ENCODE measurements around the gene ATP5F1A. TPM values are rescaled to one million over a fixed set of nuclear protein-coding genes. Genes with fewer than 3 reads are reported as not detected.
"Not testable (repeated sequence)": the region's sequence is repeated elsewhere in the genome, so short reads cannot be mapped to it uniquely, and the experiment has no call there.

Gene ATP5F1A
- total RNA-seq, result 100 to 1,000 TPM; 240 to 264 TPM

GRCh38 chr18:46097801-46098615 is at the start of gene ATP5F1A:
ATP5F1A (minus strand) TSS chr18:46098296; CDS start chr18:46098231, 65 bp downstream.
- Histone ChIP-seq H3K4me1 (ENCODE audit: control insufficient read depth in 1 of 2, low read depth in 2 of 2) (peaks cover 21 to 31% of the 10 kb centered on the region in 2 donors), H3K36me3 (peaks cover 9% of the 10 kb centered on the region), H3K4me3 (peak within 1 kb of the TSS; percentile 96), H3K27me3 (replicated peaks; ENCODE audit: insufficient read depth) (no peaks in the 10 kb centered on the region), H3K27ac (peak within 1 kb of the TSS; percentile 73 to 75), H3K9me3 (no peaks in the 10 kb centered on the region)
- DNase-seq (ENCODE audit: low spot score) (peak; percentile 67), ATAC-seq (ENCODE audit: insufficient number of reproducible peaks, low FRiP score, low read depth) (peak; percentile 91)
- TF ChIP-seq CTCF (IDR thresholded peaks at IDR 0.05), result no peak

GRCh38 chr18:46141199-46141598 is 43.1 kb upstream of the ATP5F1A start:
- Histone ChIP-seq H3K27me3 (replicated peaks; ENCODE audit: insufficient read depth) (no peaks in the 10 kb centered on the region), H3K27ac (no peak overlapping the region), H3K4me3 (no peak overlapping the region), H3K36me3 (no peaks in the 10 kb centered on the region), H3K9me3 (no peaks in the 10 kb centered on the region), H3K4me1 (ENCODE audit: control insufficient read depth in 1 of 2, low read depth in 2 of 2) (no peaks in the 10 kb centered on the region)
- DNase-seq (ENCODE audit: low spot score), result no peak
- no peak for TF ChIP-seq CTCF (IDR thresholded peaks at IDR 0.05)
- no peak for ATAC-seq (ENCODE audit: insufficient number of reproducible peaks, low FRiP score, low read depth)

- no peak overlapping the region for H3K4me3 ChIP-seq
- DNase-seq (ENCODE audit: low spot score) (no peak), ATAC-seq (ENCODE audit: insufficient number of reproducible peaks, low FRiP score, low read depth) (no peak)
- H3K27me3 ChIP-seq (replicated peaks; ENCODE audit: insufficient read depth), result no peaks in the 10 kb centered on the region
- H3K27ac ChIP-seq, result no peak overlapping the region
- H3K4me1 ChIP-seq (ENCODE audit: control insufficient read depth in 1 of 2, low read depth in 2 of 2), result no peaks in the 10 kb centered on the region
- H3K9me3 ChIP-seq, result no peaks in the 10 kb centered on the region
- no peaks in the 10 kb centered on the region for H3K36me3 ChIP-seq
- no peak for TF ChIP-seq CTCF (IDR thresholded peaks at IDR 0.05)
These were observed 42.1 kb upstream of the ATP5F1A start for GRCh38 chr18:46140173-46140572.

- no peak overlapping the region for H3K4me3 ChIP-seq
- no peaks in the 10 kb centered on the region for H3K9me3 ChIP-seq
- no peaks in the 10 kb centered on the region for H3K4me1 ChIP-seq (ENCODE audit: control insufficient read depth in 1 of 2, low read depth in 2 of 2)
- H3K36me3 ChIP-seq, result peaks cover 2% of the 10 kb centered on the region
- no peak for ATAC-seq (ENCODE audit: insufficient number of reproducible peaks, low FRiP score, low read depth)
- H3K27ac ChIP-seq, result no peak overlapping the region
- no peak for DNase-seq (ENCODE audit: low spot score)
- H3K27me3 ChIP-seq (replicated peaks; ENCODE audit: insufficient read depth), result no peaks in the 10 kb centered on the region
- no peak for TF ChIP-seq CTCF (IDR thresholded peaks at IDR 0.05)
These were observed 37.0 kb upstream of the ATP5F1A start for GRCh38 chr18:46134920-46135675.

- peaks cover 17% of the 10 kb centered on the region for H3K36me3 ChIP-seq
- ATAC-seq (ENCODE audit: insufficient number of reproducible peaks, low FRiP score, low read depth), result no peak
These were observed 35.4 kb upstream of the ATP5F1A start for GRCh38 chr18:46133534-46133933.

GRCh38 chr18:46130549-46130948 is 32.5 kb upstream of the ATP5F1A start:
- H3K27ac ChIP-seq; H3K4me3 ChIP-seq; H3K9me3 ChIP-seq; H3K4me1 ChIP-seq (ENCODE audit: control insufficient read depth in 1 of 2, low read depth in 2 of 2); ATAC-seq (ENCODE audit: insufficient number of reproducible peaks, low FRiP score, low read depth); DNase-seq (ENCODE audit: low spot score); H3K27me3 ChIP-seq (replicated peaks; ENCODE audit: insufficient read depth): not testable (repeated sequence)
- peaks cover 17% of the 10 kb centered on the region for H3K36me3 ChIP-seq

More at GRCh38 chr18:46133534-46133933, 35.4 kb upstream of the ATP5F1A start:
- Histone ChIP-seq H3K9me3 (no peaks in the 10 kb centered on the region), H3K4me1 (ENCODE audit: control insufficient read depth in 1 of 2, low read depth in 2 of 2) (no peaks in the 10 kb centered on the region), H3K27me3 (replicated peaks; ENCODE audit: insufficient read depth) (no peaks in the 10 kb centered on the region), H3K27ac (no peak overlapping the region), H3K4me3 (no peak overlapping the region)
- no peak for DNase-seq (ENCODE audit: low spot score)
- TF ChIP-seq CTCF (IDR thresholded peaks at IDR 0.05), result no peak
